Parathyroid adenoma (tissue), 2 donors: Measurements from ENCODE around the gene HOXB8.

ENCODE experiments used
- H2AFZ ChIP-seq: fragments of 300-600 bp; sonication (generic); one replicate; pipeline ENCODE4 v1.7.0; 2017; ENCODE audit warnings: antibody characterized with exemption, mild to moderate bottlenecking
- H3K27ac ChIP-seq: fragments of 300-600 bp; sonication (generic); one replicate; pipeline ENCODE4 v1.7.0; 2017
- H3K27me3 ChIP-seq: fragments of 300-600 bp; sonication (generic); one replicate; pipeline ENCODE4 v1.7.0; 2017; ENCODE audit warnings: low read length; ENCODE audit not compliant: control insufficient read depth, insufficient read depth
- H3K36me3 ChIP-seq: fragments of 300-600 bp; sonication (generic); one replicate; pipeline ENCODE4 v1.7.0; 2017; ENCODE audit warnings: low read length; ENCODE audit not compliant: control insufficient read depth, insufficient read depth
- H3K4me1 ChIP-seq: fragments of 300-600 bp; sonication (generic); one replicate; pipeline ENCODE4 v1.7.0; 2017; ENCODE audit warnings: control low read depth
- H3K4me2 ChIP-seq: fragments of 300-600 bp; sonication (generic); one replicate; pipeline ENCODE4 v1.7.0; 2017; ENCODE audit warnings: low read length
- H3K4me3 ChIP-seq: fragments of 300-600 bp; sonication (generic); one replicate; pipeline ENCODE4 v1.7.0; 2017; ENCODE audit warnings: low read depth, low read length
- H3K79me2 ChIP-seq: fragments of 300-600 bp; sonication (generic); one replicate; pipeline ENCODE4 v1.7.0; 2017; ENCODE audit warnings: control low read depth
- H3K9ac ChIP-seq: fragments of 300-600 bp; sonication (generic); one replicate; pipeline ENCODE4 v1.7.0; 2017; ENCODE audit warnings: mild to moderate bottlenecking
- H3K9me3 ChIP-seq: fragments of 300-600 bp; sonication (generic); one replicate; pipeline ENCODE4 v1.7.0; 2017; ENCODE audit warnings: low read length; ENCODE audit not compliant: control insufficient read depth
- CTCF ChIP-seq: fragments of 300-600 bp; sonication (generic); IDR thresholded peaks from one replicate; pipeline ENCODE4 v1.7.0; 2017; ENCODE audit warnings: antibody characterized with exemption, mild to moderate bottlenecking
- donor health status: primary hyperparathyroidism.

Gene HOXB8

GRCh38 chr17:48647963-48648245 lies 32.8 kb upstream of the HOXB8 start:
- Histone ChIP-seq H3K9ac (no peak overlapping the region), H3K79me2 (no peaks in the 10 kb centered on the region), H2AFZ (no peak overlapping the region), H3K4me2 (peak overlapping the region; percentile 56), H3K9me3 (no peaks in the 10 kb centered on the region), H3K27ac (no peak overlapping the region), H3K4me1 (no peaks in the 10 kb centered on the region), H3K4me3 (no peak overlapping the region), H3K36me3 (no peaks in the 10 kb centered on the region), H3K27me3 (peaks cover 17% of the 10 kb centered on the region)
- TF ChIP-seq CTCF, result no peak

GRCh38 chr17:48647103-48647962 lies 32.2 kb upstream of the HOXB8 start:
- H3K4me3 ChIP-seq, result no peak overlapping the region
- H3K27me3 ChIP-seq, result peaks cover 21% of the 10 kb centered on the region
- H3K36me3 ChIP-seq, result no peaks in the 10 kb centered on the region
- H2AFZ ChIP-seq, result peak overlapping the region; percentile 5
- H3K4me2 ChIP-seq, result peak overlapping the region; percentile 56
- no peaks in the 10 kb centered on the region for H3K9me3 ChIP-seq
- H3K79me2 ChIP-seq, result no peaks in the 10 kb centered on the region
- H3K4me1 ChIP-seq, result no peaks in the 10 kb centered on the region
- no peak for TF ChIP-seq CTCF
- no peak overlapping the region for H3K27ac ChIP-seq
- no peak overlapping the region for H3K9ac ChIP-seq

- H3K27ac ChIP-seq, result no peak overlapping the region
- peaks cover 21% of the 10 kb centered on the region for H3K27me3 ChIP-seq
- H3K79me2 ChIP-seq, result no peaks in the 10 kb centered on the region
- no peak overlapping the region for H3K4me2 ChIP-seq
- no peak overlapping the region for H3K4me3 ChIP-seq
- no peak overlapping the region for H2AFZ ChIP-seq
- no peaks in the 10 kb centered on the region for H3K36me3 ChIP-seq
- H3K9ac ChIP-seq, result no peak overlapping the region
- H3K9me3 ChIP-seq, result no peaks in the 10 kb centered on the region
- H3K4me1 ChIP-seq, result no peaks in the 10 kb centered on the region
- TF ChIP-seq CTCF, result no peak
Measured at GRCh38 chr17:48646183-48647102, 31.4 kb upstream of the HOXB8 start.

- no peak overlapping the region for H3K4me2 ChIP-seq
- no peak overlapping the region for H3K27ac ChIP-seq
- H3K4me3 ChIP-seq, result no peak overlapping the region
- no peaks in the 10 kb centered on the region for H3K36me3 ChIP-seq
- no peak for TF ChIP-seq CTCF
- H3K27me3 ChIP-seq, result peaks cover 21% of the 10 kb centered on the region
- H2AFZ ChIP-seq, result no peak overlapping the region
- H3K4me1 ChIP-seq, result no peaks in the 10 kb centered on the region
- no peak overlapping the region for H3K9ac ChIP-seq
- no peaks in the 10 kb centered on the region for H3K9me3 ChIP-seq
- H3K79me2 ChIP-seq, result no peaks in the 10 kb centered on the region
Measured at GRCh38 chr17:48645639-48646182, 30.6 kb upstream of the HOXB8 start.
